OCI-LY1 (cell line): ENCODE results near the gene PIP4K2C.

ENCODE experiments used
- EZH2 ChIP-seq: fragments of 200-600 bp; sonication (generic), shearing (Covaris generic); IDR thresholded peaks from 2 replicates; pipeline ENCODE4 v1.8.0; 2017; ENCODE audit warnings: borderline replicate concordance, mixed run types, mild to moderate bottlenecking, antibody characterized with exemption, low read length, moderate library complexity, mixed read lengths
- TF ChIP-seq, protein P1 (sequence below): fragments of 200-600 bp; sonication (generic), shearing (Covaris generic); IDR thresholded peaks from 2 replicates; pipeline ENCODE4 v1.5.1; 2017; ENCODE audit warnings: mild to moderate bottlenecking, antibody characterized with exemption, low read length, moderate library complexity, mixed read lengths

DNA sequence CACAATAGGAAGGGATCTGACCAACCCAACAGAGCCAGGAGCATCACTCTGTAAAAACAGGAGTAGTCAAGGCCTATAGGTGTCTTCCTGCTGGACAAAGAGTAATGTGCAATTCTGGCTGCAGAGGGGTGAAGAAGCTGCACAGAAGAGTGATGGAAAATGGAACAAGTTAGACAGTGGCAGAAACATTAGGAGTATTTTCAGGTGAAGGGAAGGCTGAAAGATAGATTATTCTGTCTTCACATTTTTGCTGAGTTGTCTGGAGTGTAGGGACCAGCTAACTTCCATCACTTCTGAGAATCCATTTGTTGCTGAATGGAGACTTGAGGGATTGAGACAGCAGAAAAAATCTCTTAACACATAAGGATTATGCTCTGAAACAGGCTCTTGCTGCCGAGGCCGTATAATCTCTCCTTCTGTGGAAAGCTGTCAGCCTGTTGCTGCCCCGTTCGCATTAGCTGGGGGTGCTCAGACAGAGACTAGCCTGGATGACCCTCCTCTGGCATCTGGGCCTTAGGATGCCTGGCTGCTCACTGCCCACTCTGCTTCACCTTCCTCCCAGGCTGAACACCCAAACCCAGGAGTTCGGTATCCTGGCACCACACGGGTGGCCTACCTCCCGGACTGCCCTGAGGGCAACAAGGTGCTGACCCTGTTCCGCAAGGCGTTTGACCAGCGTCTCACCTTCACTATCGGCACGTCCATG, 17.1 kb downstream of the PIP4K2C start:
- TF ChIP-seq, protein P1, sequence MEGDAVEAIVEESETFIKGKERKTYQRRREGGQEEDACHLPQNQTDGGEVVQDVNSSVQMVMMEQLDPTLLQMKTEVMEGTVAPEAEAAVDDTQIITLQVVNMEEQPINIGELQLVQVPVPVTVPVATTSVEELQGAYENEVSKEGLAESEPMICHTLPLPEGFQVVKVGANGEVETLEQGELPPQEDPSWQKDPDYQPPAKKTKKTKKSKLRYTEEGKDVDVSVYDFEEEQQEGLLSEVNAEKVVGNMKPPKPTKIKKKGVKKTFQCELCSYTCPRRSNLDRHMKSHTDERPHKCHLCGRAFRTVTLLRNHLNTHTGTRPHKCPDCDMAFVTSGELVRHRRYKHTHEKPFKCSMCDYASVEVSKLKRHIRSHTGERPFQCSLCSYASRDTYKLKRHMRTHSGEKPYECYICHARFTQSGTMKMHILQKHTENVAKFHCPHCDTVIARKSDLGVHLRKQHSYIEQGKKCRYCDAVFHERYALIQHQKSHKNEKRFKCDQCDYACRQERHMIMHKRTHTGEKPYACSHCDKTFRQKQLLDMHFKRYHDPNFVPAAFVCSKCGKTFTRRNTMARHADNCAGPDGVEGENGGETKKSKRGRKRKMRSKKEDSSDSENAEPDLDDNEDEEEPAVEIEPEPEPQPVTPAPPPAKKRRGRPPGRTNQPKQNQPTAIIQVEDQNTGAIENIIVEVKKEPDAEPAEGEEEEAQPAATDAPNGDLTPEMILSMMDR = no peak
- TF ChIP-seq EZH2 = no peak
